ENCODE data around the gene DAP.

DNA sequence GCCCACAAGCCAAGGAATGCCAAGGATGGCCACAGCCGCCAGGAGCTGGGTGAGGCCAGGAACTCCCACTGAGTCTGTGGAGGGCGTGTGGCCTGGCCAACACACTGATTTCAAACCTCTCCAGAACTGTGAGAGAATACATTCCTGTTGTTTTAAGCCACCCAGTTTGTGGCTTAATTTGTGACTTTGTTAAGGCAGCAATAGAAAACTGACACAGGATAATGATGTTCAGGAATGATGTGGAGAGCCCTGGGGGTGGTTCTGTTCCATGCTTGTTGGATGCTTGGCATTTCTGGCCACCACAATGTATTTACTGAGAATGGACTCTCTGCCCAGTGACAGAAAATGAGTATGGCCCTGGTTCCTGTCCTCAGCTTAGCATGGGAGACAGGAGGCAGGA is 82.8 kb downstream of the DAP start:
- TF ChIP-seq, protein P1, sequence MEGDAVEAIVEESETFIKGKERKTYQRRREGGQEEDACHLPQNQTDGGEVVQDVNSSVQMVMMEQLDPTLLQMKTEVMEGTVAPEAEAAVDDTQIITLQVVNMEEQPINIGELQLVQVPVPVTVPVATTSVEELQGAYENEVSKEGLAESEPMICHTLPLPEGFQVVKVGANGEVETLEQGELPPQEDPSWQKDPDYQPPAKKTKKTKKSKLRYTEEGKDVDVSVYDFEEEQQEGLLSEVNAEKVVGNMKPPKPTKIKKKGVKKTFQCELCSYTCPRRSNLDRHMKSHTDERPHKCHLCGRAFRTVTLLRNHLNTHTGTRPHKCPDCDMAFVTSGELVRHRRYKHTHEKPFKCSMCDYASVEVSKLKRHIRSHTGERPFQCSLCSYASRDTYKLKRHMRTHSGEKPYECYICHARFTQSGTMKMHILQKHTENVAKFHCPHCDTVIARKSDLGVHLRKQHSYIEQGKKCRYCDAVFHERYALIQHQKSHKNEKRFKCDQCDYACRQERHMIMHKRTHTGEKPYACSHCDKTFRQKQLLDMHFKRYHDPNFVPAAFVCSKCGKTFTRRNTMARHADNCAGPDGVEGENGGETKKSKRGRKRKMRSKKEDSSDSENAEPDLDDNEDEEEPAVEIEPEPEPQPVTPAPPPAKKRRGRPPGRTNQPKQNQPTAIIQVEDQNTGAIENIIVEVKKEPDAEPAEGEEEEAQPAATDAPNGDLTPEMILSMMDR (IDR thresholded peaks at IDR 0.05): no peak
- no peak for TF ChIP-seq POLR2A (IDR thresholded peaks at IDR 0.05)

All from Peyer's patch (tissue), 4 donors.